HepG2 (cell line): ENCODE results near the gene TMUB1. TPM values are rescaled to one million over a fixed set of nuclear protein-coding genes. Genes with fewer than 3 reads are reported as not detected.

Experiments used
- NRL ChIP-seq: sonication (generic); formaldehyde crosslinking; IDR thresholded peaks from 2 replicates; pipeline ENCODE4 v1.5.0; 2020; ENCODE audit warnings: missing genetic modification reagents, mild to moderate bottlenecking, moderate library complexity, borderline replicate concordance
- SMAD1 ChIP-seq: sonication (generic); formaldehyde crosslinking; IDR thresholded peaks from 2 replicates; pipeline ENCODE4 v1.4.0; 2020; ENCODE audit warnings: missing genetic modification reagents, low read depth, mild to moderate bottlenecking, borderline replicate concordance
- SRF ChIP-seq: IDR thresholded peaks from 2 replicates; pipeline ENCODE4 v1.6.1; 2011; ENCODE audit warnings: mild to moderate bottlenecking, low read depth, low read length, moderate library complexity
- UBTF ChIP-seq: sonication (generic); formaldehyde crosslinking; IDR thresholded peaks from 2 replicates; pipeline ENCODE4 v1.4.0; 2020; ENCODE audit warnings: mild to moderate bottlenecking, missing genetic modification reagents
- ZNF30 ChIP-seq: sonication (generic); formaldehyde crosslinking; IDR thresholded peaks from 2 replicates; pipeline ENCODE4 v1.5.0; 2020; ENCODE audit warnings: mild to moderate bottlenecking, missing genetic modification reagents
- ZNF317 ChIP-seq: sonication (generic); formaldehyde crosslinking; IDR thresholded peaks from 2 replicates; pipeline ENCODE4 v1.5.0; 2020; ENCODE audit warnings: mild to moderate bottlenecking, missing genetic modification reagents
- polyA plus RNA-seq, 8 experiments: library from polyadenylated mRNA; depleted of rRNA in 3 of 8; stranded (reverse) in 7 of 8; unstranded in 1 of 8; fragments of >200 nt; fragmentation: Illumina TruSeq in 4 of 8; extraction: Trizol in 4 of 8; gene quantifications; 2 replicates each; pipeline versions ENCODE4 v1.2.1 to v1.2.3, GENCODE V29; 2011 to 2016; ENCODE audit warnings: low read depth in 4 of 8, missing spikeins in 1 of 8, mixed read lengths in 1 of 8; ENCODE audit not compliant: insufficient read depth in 1 of 8
- total RNA-seq, 5 experiments: library from RNA; depleted of rRNA; stranded (reverse); fragments of >200 nt; fragmentation: Illumina TruSeq; extraction: Trizol; gene quantifications; 2 replicates each; pipeline ENCODE4 v1.2.3, GENCODE V29; 2016; ENCODE audit warnings: low read depth in 1 of 5
- TF ChIP-seq, protein P1 (sequence below): sonication (generic); formaldehyde crosslinking; IDR thresholded peaks from 2 replicates; pipeline ENCODE4 v1.4.0; 2020; ENCODE audit warnings: missing genetic modification reagents

TMUB1 gene
- total and polyA plus RNA-seq, 2 of the 13 experiments (the other 11 are each of a cell fraction or from before 2014, with no cell fraction given): 44.8 to 51.6 TPM

- TF ChIP-seq, protein P1, sequence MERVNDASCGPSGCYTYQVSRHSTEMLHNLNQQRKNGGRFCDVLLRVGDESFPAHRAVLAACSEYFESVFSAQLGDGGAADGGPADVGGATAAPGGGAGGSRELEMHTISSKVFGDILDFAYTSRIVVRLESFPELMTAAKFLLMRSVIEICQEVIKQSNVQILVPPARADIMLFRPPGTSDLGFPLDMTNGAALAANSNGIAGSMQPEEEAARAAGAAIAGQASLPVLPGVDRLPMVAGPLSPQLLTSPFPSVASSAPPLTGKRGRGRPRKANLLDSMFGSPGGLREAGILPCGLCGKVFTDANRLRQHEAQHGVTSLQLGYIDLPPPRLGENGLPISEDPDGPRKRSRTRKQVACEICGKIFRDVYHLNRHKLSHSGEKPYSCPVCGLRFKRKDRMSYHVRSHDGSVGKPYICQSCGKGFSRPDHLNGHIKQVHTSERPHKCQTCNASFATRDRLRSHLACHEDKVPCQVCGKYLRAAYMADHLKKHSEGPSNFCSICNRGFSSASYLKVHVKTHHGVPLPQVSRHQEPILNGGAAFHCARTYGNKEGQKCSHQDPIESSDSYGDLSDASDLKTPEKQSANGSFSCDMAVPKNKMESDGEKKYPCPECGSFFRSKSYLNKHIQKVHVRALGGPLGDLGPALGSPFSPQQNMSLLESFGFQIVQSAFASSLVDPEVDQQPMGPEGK (CRISPR knock-in tag): 0 out of 2 replicates have a peak, but pooled peaks have one; percentile 19
- TF ChIP-seq NRL (CRISPR knock-in tag): 0 out of 2 replicates have a peak, but pooled peaks have one; percentile 8
- peak; percentile 57 for TF ChIP-seq ZNF30 (CRISPR knock-in tag)
- TF ChIP-seq ZNF317 (CRISPR knock-in tag): 0 out of 2 replicates have a peak, but pooled peaks have one; percentile 7
- TF ChIP-seq UBTF (CRISPR knock-in tag): peak; percentile 2; the same call in 1 of the 2 replicates
- no peak for TF ChIP-seq SRF
- no peak for TF ChIP-seq SMAD1 (CRISPR knock-in tag)
These were observed 3.5 kb upstream of the TMUB1 start (continued) for GRCh38 chr7:151086802-151087244.
